WTC11 (cell line): ENCODE measurements around the gene PRSS8. TPM values are rescaled to one million over a fixed set of nuclear protein-coding genes. Genes with fewer than 3 reads are reported as not detected.
"Not testable (repeated sequence)": the region's sequence is repeated elsewhere in the genome, so short reads cannot be mapped to it uniquely, and the experiment has no call there.

ENCODE experiments used
- ATAC-seq: fragments of 200-7000 bp; cut with Tn5 transposase; 2 replicates; pipeline ENCODE4 v1.10.0; 2021; ENCODE audit warnings: mild to moderate bottlenecking, moderate library complexity
- CTCF ChIA-PET: fragments of 300-600 bp; sonication (Branson Sonifier 250); formaldehyde crosslinking; loops from one replicate; lab custom pipeline; 2021; ENCODE audit warnings: antibody characterized with exemption; lab: Charles Lee
- POLR2A ChIA-PET: fragments of 350-600 bp; sonication (Branson Sonifier 250); formaldehyde crosslinking; loops from one replicate; lab custom pipeline; 2021; ENCODE audit warnings: antibody characterized with exemption; lab: Charles Lee
- DNase-seq: peaks from one replicate; pipeline ENCODE4 v3.0.0; 2021; ENCODE audit warnings: low spot score
- H3K27ac Mint-ChIP-seq: 2 replicates; pipeline ENCODE4 v1.8.0; 2021; ENCODE audit warnings: mixed read lengths
- H3K27me3 Mint-ChIP-seq: 2 replicates; pipeline ENCODE4 v1.8.0; 2021; ENCODE audit warnings: low read depth, mild to moderate bottlenecking, moderate library complexity, mixed read lengths
- H3K36me3 Mint-ChIP-seq: 2 replicates; pipeline ENCODE4 v1.8.0; 2021; ENCODE audit warnings: mixed read lengths
- H3K4me1 Mint-ChIP-seq: 2 replicates; pipeline ENCODE4 v1.8.0; 2022; ENCODE audit warnings: mixed read lengths
- H3K4me3 Mint-ChIP-seq: 2 replicates; pipeline ENCODE4 v1.8.0; 2021; ENCODE audit warnings: mild to moderate bottlenecking, moderate library complexity, mixed read lengths
- H3K9me3 Mint-ChIP-seq: 2 replicates; pipeline ENCODE4 v1.8.0; 2021; ENCODE audit warnings: mixed read lengths
- FOXK1 ChIP-seq: sonication (generic); formaldehyde crosslinking; IDR thresholded peaks from 2 replicates; pipeline ENCODE4 v1.8.0; 2022; ENCODE audit warnings: mild to moderate bottlenecking, moderate library complexity, missing genetic modification reagents
- FOXP1 ChIP-seq: sonication (generic); formaldehyde crosslinking; IDR thresholded peaks from 2 replicates; pipeline ENCODE4 v1.8.0; 2022; ENCODE audit warnings: missing genetic modification reagents, mild to moderate bottlenecking, moderate library complexity, borderline replicate concordance
- GTF2I ChIP-seq: fragments of 250-450 bp; sonication (Bioruptor Pico); conservative IDR thresholded peaks from 2 replicates; pipeline ENCODE4 v1.4.0; 2021; ENCODE audit warnings: mild to moderate bottlenecking
- JAZF1 ChIP-seq: fragments of 250-450 bp; sonication (Bioruptor Pico); IDR thresholded peaks from 2 replicates; pipeline ENCODE4 v1.9.0; 2021; ENCODE audit warnings: moderate library complexity, mild to moderate bottlenecking, inconsistent platforms
- OVOL2 ChIP-seq: fragments of 250-450 bp; sonication (Bioruptor Pico); IDR thresholded peaks from 2 replicates; pipeline ENCODE4 v1.9.0; 2021; ENCODE audit warnings: mild to moderate bottlenecking, borderline replicate concordance
- SMAD4 ChIP-seq: sonication (generic); formaldehyde crosslinking; IDR thresholded peaks from 2 replicates; pipeline ENCODE4 v1.8.0; 2022; ENCODE audit warnings: mild to moderate bottlenecking, missing genetic modification reagents
- TCF7 ChIP-seq: sonication (generic); formaldehyde crosslinking; IDR thresholded peaks from 2 replicates; pipeline ENCODE4 v1.8.0; 2022; ENCODE audit warnings: mild to moderate bottlenecking, low read depth, missing genetic modification reagents, moderate library complexity
- TEAD4 ChIP-seq: sonication (generic); formaldehyde crosslinking; IDR thresholded peaks from 2 replicates; pipeline ENCODE4 v1.8.0; 2022; ENCODE audit warnings: mild to moderate bottlenecking, missing genetic modification reagents
- ZMAT4 ChIP-seq: fragments of 250-450 bp; sonication (Bioruptor Pico); IDR thresholded peaks from 2 replicates; pipeline ENCODE4 v1.9.0; 2021; ENCODE audit warnings: mild to moderate bottlenecking
- ZNF121 ChIP-seq: sonication (generic); formaldehyde crosslinking; IDR thresholded peaks from 2 replicates; pipeline ENCODE4 v1.8.0; 2023; ENCODE audit warnings: missing genetic modification reagents
- ZNF138 ChIP-seq: sonication (generic); formaldehyde crosslinking; conservative IDR thresholded peaks from 2 replicates; pipeline ENCODE4 v1.8.1; 2022; ENCODE audit warnings: mild to moderate bottlenecking, moderate library complexity, missing genetic modification reagents
- ZNF317 ChIP-seq: sonication (generic); formaldehyde crosslinking; IDR thresholded peaks from 2 replicates; pipeline ENCODE4 v1.8.1; 2023; ENCODE audit warnings: low read depth, mild to moderate bottlenecking, moderate library complexity, missing genetic modification reagents, borderline replicate concordance
- total RNA-seq: library from RNA; stranded (reverse); gene quantifications from 3 replicates; pipeline ENCODE4 v1.2.3, GENCODE V29; 2021
- TF ChIP-seq, protein P1 (sequence below): fragments of 250-450 bp; sonication (Bioruptor Pico); IDR thresholded peaks from 2 replicates; pipeline ENCODE4 v1.8.0; 2021; ENCODE audit warnings: mild to moderate bottlenecking
- TF ChIP-seq, protein P2 (sequence below): sonication (generic); formaldehyde crosslinking; IDR thresholded peaks from 2 replicates; pipeline ENCODE4 v1.8.1; 2023; ENCODE audit warnings: mild to moderate bottlenecking, moderate library complexity, missing genetic modification reagents
- TF ChIP-seq, protein P3 (sequence below): fragments of 250-450 bp; sonication (Bioruptor Pico); IDR thresholded peaks from 2 replicates; pipeline ENCODE4 v1.9.0; 2021; ENCODE audit warnings: mild to moderate bottlenecking, borderline replicate concordance

Gene PRSS8
- total RNA-seq, 1 experiment from 2014 or later = 78.8 TPM

DNA sequence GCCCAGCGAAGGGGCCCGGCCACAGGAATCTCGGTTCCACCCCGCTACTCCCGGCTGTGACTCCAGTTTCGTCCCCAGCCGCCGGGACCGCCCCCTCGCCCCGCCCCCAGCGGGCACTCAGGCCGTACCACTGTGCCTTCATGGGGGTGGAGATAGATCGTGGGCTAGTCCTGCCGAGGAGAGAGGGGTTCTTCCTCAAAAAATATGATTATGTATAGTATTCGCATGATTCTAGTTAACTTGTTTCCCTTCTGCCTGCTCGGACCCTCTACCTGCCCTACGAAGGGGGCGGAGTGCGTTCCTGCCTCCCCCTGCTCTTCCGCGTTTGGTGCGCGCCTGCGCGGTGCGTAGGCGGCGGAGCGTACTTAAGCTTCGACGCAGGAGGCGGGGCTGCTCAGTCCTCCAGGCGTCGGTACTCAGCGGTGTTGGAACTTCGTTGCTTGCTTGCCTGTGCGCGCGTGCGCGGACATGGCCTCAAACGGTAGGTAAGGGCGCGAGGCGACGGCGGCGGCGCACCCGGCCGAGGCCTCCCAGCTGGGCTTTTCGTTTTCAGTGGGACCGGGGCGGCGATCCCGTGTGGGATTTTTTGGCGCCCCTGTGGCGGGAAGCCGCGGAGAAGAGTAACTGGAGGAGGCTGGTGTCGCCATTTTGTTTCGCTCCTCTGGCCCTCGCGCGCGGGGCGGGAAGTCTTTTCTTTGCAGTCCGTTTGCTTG is 44.4 kb upstream of the PRSS8 start, which contains the start of gene FUS (continued):
- TF ChIP-seq, protein P1, sequence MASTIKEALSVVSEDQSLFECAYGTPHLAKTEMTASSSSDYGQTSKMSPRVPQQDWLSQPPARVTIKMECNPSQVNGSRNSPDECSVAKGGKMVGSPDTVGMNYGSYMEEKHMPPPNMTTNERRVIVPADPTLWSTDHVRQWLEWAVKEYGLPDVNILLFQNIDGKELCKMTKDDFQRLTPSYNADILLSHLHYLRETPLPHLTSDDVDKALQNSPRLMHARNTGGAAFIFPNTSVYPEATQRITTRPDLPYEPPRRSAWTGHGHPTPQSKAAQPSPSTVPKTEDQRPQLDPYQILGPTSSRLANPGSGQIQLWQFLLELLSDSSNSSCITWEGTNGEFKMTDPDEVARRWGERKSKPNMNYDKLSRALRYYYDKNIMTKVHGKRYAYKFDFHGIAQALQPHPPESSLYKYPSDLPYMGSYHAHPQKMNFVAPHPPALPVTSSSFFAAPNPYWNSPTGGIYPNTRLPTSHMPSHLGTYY (CRISPR knock-in tag) = peak; percentile 81
- TF ChIP-seq, all 79 proteins: peak for 34

GRCh38 chr16:31179219-31179746 is 43.8 kb upstream of the PRSS8 start:
- Mint-ChIP-seq H3K4me3 (peak overlapping the region; percentile 95), H3K4me1 (peaks cover 31% of the 10 kb centered on the region), H3K27ac (peak overlapping the region; percentile 100), H3K36me3 (peaks cover 34% of the 10 kb centered on the region), H3K27me3 (no peaks in the 10 kb centered on the region), H3K9me3 (no peaks in the 10 kb centered on the region)
- ChIA-PET CTCF (interaction anchor here (1.3 to 1.8 kb wide), 4 partner anchors 37 to 226 kb away, joined by 3 to 18 read pairs (median 4); partner anchors contain the start of gene KAT8), POLR2A (interaction anchor here (0.5 to 3.5 kb wide), 18 partner anchors 10 to 535 kb away, joined by 3 to 24 read pairs (median 6); partner anchors contain the start of genes KAT8, PRSS8, PYCARD and ZNF646)
- TF ChIP-seq GTF2I (CRISPR knock-in tag) = peak; percentile 80
- peak; percentile 49; the same call in 1 of the 2 replicates for TF ChIP-seq SMAD4 (CRISPR knock-in tag)
- no peak for TF ChIP-seq JAZF1 (CRISPR knock-in tag)
- TF ChIP-seq ZNF121 (CRISPR knock-in tag) = peak; percentile 54
- no peak for DNase-seq
- no peak; the same call in 1 of the 2 replicates for ATAC-seq

GRCh38 chr16:31177136-31177535 is 41.6 kb upstream of the PRSS8 start:
- CTCF ChIA-PET = interaction anchor here (0.6 to 2.1 kb wide), 2 partner anchors 35 to 59 kb away, joined by 3 to 8 read pairs; no protein-coding TSS in a partner anchor
- H3K27me3 Mint-ChIP-seq = no peaks in the 10 kb centered on the region
- H3K4me1 Mint-ChIP-seq = peaks cover 20% of the 10 kb centered on the region
- no peak overlapping the region for H3K4me3 Mint-ChIP-seq
- peaks cover 6% of the 10 kb centered on the region for H3K9me3 Mint-ChIP-seq
- POLR2A ChIA-PET = interaction anchor here (0.7 kb wide), 1 partner anchor 11 kb away, joined by 3 read pairs; no protein-coding TSS in a partner anchor
- TF ChIP-seq ZNF121 (CRISPR knock-in tag) (no peak), FOXK1 (no peak), OVOL2 (CRISPR knock-in tag) (no peak), TEAD4 (CRISPR knock-in tag) (no peak), ZMAT4 (CRISPR knock-in tag) (no peak)
- TF ChIP-seq, protein P2, sequence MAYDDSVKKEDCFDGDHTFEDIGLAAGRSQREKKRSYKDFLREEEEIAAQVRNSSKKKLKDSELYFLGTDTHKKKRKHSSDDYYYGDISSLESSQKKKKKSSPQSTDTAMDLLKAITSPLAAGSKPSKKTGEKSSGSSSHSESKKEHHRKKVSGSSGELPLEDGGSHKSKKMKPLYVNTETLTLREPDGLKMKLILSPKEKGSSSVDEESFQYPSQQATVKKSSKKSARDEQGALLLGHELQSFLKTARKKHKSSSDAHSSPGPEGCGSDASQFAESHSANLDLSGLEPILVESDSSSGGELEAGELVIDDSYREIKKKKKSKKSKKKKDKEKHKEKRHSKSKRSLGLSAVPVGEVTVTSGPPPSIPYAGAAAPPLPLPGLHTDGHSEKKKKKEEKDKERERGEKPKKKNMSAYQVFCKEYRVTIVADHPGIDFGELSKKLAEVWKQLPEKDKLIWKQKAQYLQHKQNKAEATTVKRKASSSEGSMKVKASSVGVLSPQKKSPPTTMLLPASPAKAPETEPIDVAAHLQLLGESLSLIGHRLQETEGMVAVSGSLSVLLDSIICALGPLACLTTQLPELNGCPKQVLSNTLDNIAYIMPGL (CRISPR knock-in tag) = no peak
- ATAC-seq (no peak), DNase-seq (no peak)
- H3K27ac Mint-ChIP-seq = no peak overlapping the region
- peaks cover 13% of the 10 kb centered on the region for H3K36me3 Mint-ChIP-seq

GRCh38 chr16:31170048-31170447 is 34.5 kb upstream of the PRSS8 start:
- POLR2A ChIA-PET, CTCF ChIA-PET, ATAC-seq, DNase-seq, H3K4me3 Mint-ChIP-seq, H3K27me3 Mint-ChIP-seq, H3K36me3 Mint-ChIP-seq: not testable (repeated sequence)
- H3K27ac Mint-ChIP-seq = peak overlapping the region; percentile 9; the same call in 1 of the 2 replicates
- peaks cover 16% of the 10 kb centered on the region for H3K4me1 Mint-ChIP-seq
- H3K9me3 Mint-ChIP-seq = peaks cover 11% of the 10 kb centered on the region

GRCh38 chr16:31168848-31169247 is 33.3 kb upstream of the PRSS8 start:
- ChIA-PET POLR2A (no interaction called here), CTCF (no interaction called here)
- Mint-ChIP-seq H3K9me3 (peaks cover 11% of the 10 kb centered on the region), H3K36me3 (no peaks in the 10 kb centered on the region), H3K27ac (no peak overlapping the region), H3K4me1 (peaks cover 16% of the 10 kb centered on the region), H3K27me3 (no peaks in the 10 kb centered on the region; the same call in 1 of the 2 replicates), H3K4me3 (no peak overlapping the region)
- no peak for DNase-seq
- no peak for ATAC-seq
- TF ChIP-seq ZNF121 (CRISPR knock-in tag) = no peak
- TF ChIP-seq FOXP1 (CRISPR knock-in tag) = no peak
- no peak for TF ChIP-seq ZNF138 (CRISPR knock-in tag)
- TF ChIP-seq ZNF317 (CRISPR knock-in tag) = no peak
- TF ChIP-seq TCF7 (CRISPR knock-in tag) = no peak
- TF ChIP-seq, protein P3, sequence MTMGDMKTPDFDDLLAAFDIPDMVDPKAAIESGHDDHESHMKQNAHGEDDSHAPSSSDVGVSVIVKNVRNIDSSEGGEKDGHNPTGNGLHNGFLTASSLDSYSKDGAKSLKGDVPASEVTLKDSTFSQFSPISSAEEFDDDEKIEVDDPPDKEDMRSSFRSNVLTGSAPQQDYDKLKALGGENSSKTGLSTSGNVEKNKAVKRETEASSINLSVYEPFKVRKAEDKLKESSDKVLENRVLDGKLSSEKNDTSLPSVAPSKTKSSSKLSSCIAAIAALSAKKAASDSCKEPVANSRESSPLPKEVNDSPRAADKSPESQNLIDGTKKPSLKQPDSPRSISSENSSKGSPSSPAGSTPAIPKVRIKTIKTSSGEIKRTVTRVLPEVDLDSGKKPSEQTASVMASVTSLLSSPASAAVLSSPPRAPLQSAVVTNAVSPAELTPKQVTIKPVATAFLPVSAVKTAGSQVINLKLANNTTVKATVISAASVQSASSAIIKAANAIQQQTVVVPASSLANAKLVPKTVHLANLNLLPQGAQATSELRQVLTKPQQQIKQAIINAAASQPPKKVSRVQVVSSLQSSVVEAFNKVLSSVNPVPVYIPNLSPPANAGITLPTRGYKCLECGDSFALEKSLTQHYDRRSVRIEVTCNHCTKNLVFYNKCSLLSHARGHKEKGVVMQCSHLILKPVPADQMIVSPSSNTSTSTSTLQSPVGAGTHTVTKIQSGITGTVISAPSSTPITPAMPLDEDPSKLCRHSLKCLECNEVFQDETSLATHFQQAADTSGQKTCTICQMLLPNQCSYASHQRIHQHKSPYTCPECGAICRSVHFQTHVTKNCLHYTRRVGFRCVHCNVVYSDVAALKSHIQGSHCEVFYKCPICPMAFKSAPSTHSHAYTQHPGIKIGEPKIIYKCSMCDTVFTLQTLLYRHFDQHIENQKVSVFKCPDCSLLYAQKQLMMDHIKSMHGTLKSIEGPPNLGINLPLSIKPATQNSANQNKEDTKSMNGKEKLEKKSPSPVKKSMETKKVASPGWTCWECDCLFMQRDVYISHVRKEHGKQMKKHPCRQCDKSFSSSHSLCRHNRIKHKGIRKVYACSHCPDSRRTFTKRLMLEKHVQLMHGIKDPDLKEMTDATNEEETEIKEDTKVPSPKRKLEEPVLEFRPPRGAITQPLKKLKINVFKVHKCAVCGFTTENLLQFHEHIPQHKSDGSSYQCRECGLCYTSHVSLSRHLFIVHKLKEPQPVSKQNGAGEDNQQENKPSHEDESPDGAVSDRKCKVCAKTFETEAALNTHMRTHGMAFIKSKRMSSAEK (CRISPR knock-in tag) = no peak
